GM10266 (cell line): ENCODE data around the gene KLK6.
"Not testable (repeated sequence)": the region's sequence is repeated elsewhere in the genome, so short reads cannot be mapped to it uniquely, and the experiment has no call there.

Source experiments
- DNase-seq: peaks from one replicate; pipeline ENCODE4 v3.0.0; 2012; ENCODE audit errors: extremely low spot score
- TF ChIP-seq, protein P1 (sequence below): IDR thresholded peaks from 2 replicates; pipeline ENCODE4 v1.5.1; 2012; ENCODE audit warnings: mild to moderate bottlenecking, low read depth; ENCODE audit not compliant: control insufficient read depth, insufficient read depth; ENCODE audit errors: missing control alignments

The KLK6 gene

GRCh38 chr19:50978772-50979390, 9.5 kb upstream of the KLK6 start:
- DNase-seq, result no peak

GRCh38 chr19:50977626-50978025, 8.2 kb upstream of the KLK6 start:
- TF ChIP-seq, protein P1, sequence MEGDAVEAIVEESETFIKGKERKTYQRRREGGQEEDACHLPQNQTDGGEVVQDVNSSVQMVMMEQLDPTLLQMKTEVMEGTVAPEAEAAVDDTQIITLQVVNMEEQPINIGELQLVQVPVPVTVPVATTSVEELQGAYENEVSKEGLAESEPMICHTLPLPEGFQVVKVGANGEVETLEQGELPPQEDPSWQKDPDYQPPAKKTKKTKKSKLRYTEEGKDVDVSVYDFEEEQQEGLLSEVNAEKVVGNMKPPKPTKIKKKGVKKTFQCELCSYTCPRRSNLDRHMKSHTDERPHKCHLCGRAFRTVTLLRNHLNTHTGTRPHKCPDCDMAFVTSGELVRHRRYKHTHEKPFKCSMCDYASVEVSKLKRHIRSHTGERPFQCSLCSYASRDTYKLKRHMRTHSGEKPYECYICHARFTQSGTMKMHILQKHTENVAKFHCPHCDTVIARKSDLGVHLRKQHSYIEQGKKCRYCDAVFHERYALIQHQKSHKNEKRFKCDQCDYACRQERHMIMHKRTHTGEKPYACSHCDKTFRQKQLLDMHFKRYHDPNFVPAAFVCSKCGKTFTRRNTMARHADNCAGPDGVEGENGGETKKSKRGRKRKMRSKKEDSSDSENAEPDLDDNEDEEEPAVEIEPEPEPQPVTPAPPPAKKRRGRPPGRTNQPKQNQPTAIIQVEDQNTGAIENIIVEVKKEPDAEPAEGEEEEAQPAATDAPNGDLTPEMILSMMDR, result no peak
- no peak for DNase-seq

More at GRCh38 chr19:50978772-50979390, 9.5 kb upstream of the KLK6 start:
- TF ChIP-seq, protein P1, result no peak

DNA sequence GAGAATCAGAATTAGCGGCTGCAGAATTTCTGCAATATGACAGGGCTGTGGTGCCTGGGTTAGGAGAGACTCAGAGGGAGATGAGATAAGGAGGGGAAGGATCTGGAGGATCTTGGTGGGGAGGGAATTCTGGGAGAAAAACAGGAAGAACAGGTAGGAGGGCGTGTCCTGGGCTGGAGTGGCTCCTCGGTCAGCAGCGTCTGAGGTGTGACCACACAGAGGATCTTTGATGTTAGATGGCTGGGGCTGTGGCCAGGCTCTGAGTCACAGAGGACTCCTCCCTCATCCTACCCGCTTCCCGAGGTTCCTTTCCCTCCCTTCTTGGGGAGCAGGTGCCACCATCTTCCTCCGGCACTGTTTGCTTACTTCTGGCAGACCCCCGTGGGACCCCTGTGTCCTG, 6.4 kb upstream of the KLK6 start:
- TF ChIP-seq, protein P1, result no peak
- DNase-seq, result no peak

DNA sequence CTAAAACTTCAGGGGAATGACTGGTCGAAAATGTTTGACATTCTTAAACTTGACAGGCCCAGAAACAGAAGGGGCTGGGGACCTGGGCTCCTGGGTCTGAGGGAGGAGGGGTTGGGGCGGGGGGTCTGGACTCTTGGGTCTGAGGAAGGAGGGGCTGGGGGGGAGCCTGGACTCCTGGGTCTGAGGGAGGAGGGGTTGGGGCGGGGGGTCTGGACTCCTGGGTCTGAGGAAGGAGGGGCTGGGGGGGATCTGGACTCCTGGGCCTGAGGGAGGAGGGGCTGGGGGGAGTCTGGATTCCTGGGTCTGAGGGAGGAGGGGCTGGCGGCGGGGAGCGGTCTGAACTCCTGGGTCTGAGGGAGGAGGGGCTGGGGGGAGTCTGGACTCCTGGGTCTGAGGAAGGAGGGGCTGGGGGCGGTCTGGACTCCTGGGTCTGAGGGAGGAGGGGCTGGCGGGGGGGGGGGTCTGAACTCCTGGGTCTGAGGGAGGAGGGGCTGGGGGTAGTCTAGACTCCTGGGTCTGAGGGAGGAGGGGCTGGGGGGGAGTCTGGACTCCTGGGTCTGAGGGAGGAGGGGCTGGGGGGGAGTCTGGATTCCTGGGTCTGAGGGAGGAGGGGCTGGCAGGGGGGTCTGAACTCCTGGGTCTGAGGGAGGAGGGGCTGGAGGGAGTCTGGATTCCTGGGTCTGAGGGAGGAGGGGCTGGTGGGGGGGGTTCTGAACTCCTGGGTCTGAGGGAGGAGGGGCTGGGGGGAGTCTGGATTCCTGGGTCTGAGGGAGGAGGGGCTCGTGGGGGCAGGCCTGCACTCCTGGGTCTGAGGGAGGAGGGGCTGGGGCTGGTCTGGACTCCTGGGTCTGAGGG, 5.5 kb upstream of the KLK6 start:
- TF ChIP-seq, protein P1, result no peak
- no peak for DNase-seq

- TF ChIP-seq, protein P1, result no peak
- no peak for DNase-seq
These were observed 3.5 kb upstream of the KLK6 start for GRCh38 chr19:50972795-50973376.

DNA sequence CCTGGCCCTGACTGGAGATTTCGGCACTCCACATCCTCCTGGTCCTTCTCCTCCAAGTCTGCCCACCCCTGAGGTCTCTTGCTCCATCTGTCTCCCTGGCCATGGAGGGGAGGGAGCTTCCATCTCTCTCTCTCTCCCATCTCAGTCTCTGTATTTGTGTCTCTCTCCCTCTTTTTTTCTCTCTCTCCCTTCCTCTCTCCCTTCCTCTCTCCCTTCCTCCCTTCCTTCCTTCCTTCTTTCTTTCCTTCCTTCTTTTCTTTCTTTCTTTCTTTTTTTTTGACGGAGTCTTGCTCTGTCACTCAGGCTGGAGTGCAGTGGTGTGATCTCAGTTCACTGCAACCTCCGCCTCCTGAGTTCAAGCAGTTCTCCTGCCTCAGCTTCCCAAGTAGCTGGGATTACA, 419 bp upstream of the KLK6 start:
- DNase-seq, result not testable (repeated sequence)

DNA sequence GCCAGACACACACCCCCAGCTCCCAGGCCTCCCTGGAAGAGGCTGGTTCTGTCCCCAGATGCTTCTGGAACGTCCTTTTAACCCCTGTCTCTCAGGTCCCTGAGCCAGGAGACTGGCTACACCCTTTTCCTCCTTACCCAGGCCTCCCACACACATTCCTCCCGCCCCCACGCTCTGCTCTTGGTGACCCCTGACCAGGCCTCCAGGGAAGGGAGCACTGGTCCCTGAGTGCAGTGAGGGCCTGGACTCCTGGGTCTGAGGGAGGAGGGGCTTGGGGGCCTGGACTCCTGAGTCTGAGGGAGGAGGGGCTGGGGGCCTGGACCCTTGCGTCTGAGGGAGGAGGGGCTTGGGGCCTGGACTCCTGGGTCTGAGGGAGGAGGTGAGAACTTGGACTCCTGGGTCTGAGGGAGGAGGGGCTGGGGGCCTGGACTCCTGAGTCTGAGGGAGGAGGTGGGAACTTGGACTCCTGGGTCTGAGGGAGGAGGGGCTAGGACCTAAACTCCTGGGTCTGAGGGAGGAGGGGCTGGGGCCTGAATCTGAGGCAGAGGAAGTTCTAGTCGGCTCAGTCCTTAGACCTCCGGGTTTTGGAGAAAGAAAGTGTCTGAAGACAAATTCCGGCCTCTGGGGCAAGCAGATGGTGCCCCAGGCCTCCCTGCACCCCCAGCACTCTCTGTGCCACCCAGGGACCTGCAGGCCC, 527 bp downstream of the KLK6 start:
- TF ChIP-seq, protein P1, result no peak
- DNase-seq, result no peak
